Spleen (tissue), 7 donors: ENCODE data around the gene ZNF480.

Source experiments
- CTCF ChIP-seq, 11 experiments: fragments of 200-600 bp in 7 of 11; fragments of 450-650 bp in 4 of 11; sonication (generic) in 4 of 11; IDR thresholded peaks in 8 of 11; conservative IDR thresholded peaks in 3 of 11; 1 replicate in 7 of 11; 2 replicates in 4 of 11; pipeline versions ENCODE4 v1.4.0 to v1.8.0; 2016 to 2021; ENCODE audit warnings: antibody characterized with exemption in 11 of 11, inconsistent platforms in 4 of 11, mild to moderate bottlenecking in 1 of 11
- POLR2AphosphoS5 ChIP-seq, 3 donors: sonication (generic); formaldehyde crosslinking; IDR thresholded peaks; one replicate each; pipeline ENCODE4 v1.5.1; 2017; ENCODE audit warnings: antibody characterized with exemption in 3 of 3
- donor health status: DM: no; HTN: no; CAD: no; lungs with moderate emphysema.
- donor health status: DM: no; HTN: no; CAD: no.
- donor health status: DM: no; HTN: no; CAD: no.

GRCh38 chr19:52370341-52370710 is 73.4 kb downstream of the ZNF480 start:
- TF ChIP-seq CTCF (IDR thresholded peaks at IDR 0.05 in 8 of 11, conservative IDR thresholded peaks at IDR 0.05 in 3 of 11) (no peak), POLR2AphosphoS5 (IDR thresholded peaks at IDR 0.05) (no peak)
